GM19463 (cell line): ENCODE data around the gene RAB11FIP3.
"Not testable (repeated sequence)": the region's sequence is repeated elsewhere in the genome, so short reads cannot be mapped to it uniquely, and the experiment has no call there.

Experiments
- ATAC-seq: cut with Tn5 transposase; IDR thresholded peaks from one replicate; pipeline ENCODE4 v1.9.1; 2021; ENCODE audit warnings: mild to moderate bottlenecking, moderate library complexity; ENCODE audit not compliant: unreplicated experiment

Gene RAB11FIP3, protein sequence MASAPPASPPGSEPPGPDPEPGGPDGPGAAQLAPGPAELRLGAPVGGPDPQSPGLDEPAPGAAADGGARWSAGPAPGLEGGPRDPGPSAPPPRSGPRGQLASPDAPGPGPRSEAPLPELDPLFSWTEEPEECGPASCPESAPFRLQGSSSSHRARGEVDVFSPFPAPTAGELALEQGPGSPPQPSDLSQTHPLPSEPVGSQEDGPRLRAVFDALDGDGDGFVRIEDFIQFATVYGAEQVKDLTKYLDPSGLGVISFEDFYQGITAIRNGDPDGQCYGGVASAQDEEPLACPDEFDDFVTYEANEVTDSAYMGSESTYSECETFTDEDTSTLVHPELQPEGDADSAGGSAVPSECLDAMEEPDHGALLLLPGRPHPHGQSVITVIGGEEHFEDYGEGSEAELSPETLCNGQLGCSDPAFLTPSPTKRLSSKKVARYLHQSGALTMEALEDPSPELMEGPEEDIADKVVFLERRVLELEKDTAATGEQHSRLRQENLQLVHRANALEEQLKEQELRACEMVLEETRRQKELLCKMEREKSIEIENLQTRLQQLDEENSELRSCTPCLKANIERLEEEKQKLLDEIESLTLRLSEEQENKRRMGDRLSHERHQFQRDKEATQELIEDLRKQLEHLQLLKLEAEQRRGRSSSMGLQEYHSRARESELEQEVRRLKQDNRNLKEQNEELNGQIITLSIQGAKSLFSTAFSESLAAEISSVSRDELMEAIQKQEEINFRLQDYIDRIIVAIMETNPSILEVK

DNA sequence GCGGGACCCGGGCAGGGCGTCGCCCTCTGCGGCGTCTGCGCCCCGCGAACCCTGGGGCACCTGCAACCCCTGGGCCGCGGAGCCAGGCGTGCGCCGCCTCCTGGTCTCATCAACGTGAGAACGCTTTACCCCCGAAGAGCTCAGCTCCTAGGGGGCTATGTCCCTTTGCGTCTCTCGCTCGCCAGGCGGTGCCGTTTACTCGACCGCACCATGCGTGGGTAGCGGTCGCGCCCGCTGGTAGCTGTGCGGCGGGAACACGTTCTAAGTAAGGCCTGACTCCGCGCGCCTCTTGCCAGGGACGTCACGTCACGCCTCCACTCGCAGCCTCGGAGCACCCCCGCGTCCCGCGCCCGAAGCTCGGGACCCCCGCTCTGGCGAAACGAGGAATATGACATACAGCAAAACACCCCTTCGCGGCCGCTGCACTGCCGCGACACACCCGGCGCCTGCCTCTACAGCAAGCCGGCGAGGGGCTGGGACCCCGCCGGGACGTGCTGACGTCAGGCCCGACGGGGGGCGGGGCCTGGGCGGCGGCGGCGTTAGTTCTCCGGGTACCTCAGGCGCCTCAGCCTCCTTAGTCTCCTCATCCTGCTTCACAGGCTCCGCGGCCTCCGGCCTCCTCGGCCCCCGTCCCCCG is at the start of gene RAB11FIP3:
Gene RAB11FIP3, plus strand, starts transcription at position 568 of the 637 bp plus-strand sequence. CDS start 358 bp downstream, outside the sequence.
- ATAC-seq = peak; percentile 86

DNA sequence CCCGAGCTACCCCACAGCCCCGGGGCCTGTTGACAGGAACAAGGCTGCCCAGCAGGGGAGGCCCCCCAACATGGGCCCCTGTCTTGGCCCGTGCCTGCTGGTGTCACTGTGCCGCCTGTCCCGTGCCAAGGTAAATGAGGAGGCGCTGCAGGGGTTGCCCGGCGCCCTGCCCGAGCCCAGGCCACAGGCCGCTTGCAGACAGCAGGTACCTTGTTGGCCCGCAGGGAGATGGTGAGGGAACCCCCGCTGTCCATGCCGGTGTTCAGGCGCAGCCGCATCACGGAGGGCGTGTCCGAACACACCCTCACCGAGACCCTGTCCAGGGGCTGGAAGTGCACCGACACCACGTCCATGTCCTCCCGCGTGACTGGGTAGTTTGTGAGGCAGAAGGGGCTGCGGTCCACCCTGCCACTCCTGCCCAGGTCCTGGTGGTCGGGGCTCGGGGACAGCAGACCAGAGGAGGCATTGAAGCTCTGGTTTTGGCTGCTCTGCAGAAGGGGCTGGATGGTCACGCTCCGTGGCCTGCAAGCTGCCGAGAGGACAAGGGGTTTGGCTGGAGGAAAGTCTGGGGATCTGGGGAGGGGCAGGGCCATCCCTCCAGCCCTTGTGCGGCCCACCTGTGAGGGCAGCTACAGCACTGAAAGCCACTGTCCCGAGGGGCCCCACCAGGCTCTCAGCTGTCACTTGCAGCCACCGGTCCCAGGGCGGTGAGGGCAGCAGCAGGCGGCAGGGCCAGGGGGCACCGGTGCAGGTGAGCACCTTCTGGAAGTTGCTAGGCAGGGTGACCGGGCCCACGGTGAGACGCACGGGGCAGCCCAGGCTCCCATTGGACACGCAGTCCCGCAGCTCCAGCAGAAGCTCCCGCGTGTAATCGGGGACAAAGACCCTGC is 49.3 kb upstream of the RAB11FIP3 start:
- no peak for ATAC-seq

DNA sequence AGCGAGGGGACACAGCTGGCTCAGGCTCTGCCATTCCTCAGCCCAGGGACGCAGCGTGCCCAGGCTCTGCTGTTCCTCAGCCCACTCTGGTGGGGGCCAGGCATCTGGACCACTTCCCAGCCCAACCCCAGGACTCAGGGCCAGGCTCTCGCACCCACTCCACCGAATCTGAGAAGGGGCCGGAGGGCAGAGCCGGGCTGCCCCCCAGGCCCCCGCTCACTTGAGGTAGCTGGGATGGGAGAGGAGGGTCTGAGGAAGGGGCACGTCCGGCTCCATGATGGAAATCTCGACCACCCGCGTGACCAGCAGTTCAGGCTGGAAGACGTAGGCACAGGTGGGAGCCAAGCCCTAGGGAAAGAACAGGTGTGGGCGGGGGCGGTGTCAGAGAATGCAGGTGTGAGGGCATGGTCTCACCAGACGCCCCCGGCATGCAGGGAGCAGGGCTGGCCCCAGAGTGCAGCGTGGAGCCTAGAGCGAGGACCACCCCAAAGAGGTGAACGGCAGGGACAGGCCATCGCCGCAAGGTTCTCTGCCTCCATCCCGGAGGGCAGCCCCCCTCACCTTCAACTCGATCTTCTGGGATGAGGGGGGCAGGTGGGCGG is 48.5 kb upstream of the RAB11FIP3 start:
- ATAC-seq = no peak

DNA sequence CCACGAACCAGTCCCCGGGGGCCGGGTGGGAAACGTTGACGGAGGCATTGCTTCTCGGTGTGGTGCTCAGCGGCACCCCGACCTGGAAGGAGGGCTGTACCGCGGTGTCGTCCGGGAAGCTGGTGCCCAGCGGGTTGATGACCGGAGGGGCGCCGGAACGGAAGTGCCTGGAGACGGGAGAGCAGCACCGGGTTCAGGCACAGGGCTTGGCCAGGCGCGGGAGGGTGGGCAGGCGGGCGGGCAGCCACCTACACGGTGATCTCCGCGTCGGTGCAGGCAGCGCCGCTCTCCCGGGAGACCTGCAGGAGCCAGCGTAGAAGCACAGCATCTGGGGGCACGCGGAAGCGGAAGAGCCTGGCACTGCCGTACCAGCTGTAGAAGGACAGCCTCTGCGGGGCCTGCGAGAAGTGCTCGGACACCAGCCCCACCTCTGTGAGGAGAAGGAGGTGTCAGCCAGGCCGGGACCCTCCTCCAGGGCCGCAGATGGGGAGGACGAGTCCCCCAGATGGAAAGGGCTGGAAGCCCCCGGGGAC is 48.0 kb upstream of the RAB11FIP3 start:
- ATAC-seq = no peak

DNA sequence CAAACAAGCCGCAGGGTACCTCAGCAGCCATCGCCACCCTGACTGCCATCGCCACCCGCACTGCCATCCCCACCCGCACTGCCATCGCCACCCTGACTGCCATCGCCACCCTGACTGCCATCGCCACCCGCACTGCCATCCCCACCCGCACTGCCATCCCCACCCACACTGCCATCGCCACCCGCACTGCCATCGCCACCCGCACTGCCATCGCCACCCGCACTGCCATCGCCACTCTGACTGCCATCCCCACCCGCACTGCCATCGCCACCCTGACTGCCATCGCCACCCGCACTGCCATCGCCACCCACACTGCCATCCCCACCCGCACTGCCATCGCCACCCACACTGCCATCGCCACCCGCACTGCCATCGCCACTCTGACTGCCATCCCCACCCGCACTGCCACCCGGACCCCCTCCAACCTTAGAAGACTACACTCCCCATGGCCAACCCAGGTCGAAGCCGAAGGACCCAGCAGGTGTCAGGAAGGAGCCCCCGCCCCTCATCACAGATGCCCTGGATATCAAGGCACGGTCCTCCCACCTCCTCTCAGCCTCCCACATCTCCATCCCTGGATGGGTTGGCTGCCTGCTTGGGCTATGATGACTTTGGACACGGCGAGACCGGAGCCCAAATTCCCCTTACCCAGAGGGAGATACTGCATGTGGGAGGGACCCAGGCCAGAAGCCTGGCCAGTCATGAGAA is 47.2 kb upstream of the RAB11FIP3 start:
- ATAC-seq = not testable (repeated sequence)

DNA sequence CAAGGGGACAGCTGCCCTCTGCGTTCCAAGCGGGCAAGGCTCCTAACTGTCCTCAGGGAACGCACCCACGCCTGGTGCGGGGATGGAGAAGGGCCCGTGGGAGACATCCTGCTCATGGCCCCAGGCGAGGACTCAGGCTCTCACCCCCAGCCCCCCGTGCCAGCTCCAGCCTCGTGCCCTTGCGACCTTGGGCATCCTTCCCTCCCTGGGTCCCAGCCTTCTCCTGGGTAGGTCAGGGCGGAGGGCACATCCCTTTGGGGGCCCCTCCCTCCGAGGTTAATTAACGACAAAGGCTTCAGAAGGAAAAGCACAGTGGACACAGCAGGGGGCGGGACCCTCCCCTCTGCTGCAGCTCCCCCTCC is 46.6 kb upstream of the RAB11FIP3 start:
- ATAC-seq = no peak

DNA sequence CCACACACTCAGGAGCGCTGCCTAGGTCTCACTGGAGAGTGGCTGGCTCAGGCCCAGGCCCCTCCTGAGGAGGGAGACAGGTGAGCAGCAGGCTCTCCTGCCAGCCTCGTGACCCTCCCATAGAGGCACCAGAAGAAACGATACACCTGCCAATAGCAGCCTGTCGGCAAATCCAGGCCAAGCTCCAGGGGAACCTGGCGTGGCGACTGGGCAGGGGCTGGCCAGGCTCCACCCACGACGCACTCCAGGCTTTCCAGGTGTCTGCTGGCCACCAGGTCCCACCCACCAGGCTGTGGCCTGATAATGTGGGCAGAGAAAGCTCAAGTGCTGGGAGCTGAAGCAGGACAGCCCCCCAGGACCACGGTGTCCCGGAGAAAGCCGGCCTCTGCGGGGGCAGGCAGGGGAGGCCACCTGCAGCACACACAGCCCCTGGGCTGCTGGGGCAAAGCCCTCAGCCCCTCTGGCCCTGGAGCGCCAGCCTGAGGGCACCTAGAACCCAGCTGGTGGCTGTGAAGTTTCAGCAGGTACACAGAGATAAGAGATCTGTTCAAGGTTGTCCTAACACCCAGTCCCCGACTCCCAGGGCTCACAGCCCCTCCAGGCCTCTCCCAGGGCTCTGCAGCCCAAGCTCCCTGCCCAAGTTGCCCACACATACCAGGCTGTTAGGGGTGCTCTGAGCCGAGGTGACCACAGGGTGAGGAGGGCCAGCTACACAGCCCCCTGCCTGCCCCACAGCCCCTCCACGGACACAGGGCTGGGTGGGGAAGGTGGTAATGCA is 46.1 kb upstream of the RAB11FIP3 start:
- ATAC-seq = no peak

DNA sequence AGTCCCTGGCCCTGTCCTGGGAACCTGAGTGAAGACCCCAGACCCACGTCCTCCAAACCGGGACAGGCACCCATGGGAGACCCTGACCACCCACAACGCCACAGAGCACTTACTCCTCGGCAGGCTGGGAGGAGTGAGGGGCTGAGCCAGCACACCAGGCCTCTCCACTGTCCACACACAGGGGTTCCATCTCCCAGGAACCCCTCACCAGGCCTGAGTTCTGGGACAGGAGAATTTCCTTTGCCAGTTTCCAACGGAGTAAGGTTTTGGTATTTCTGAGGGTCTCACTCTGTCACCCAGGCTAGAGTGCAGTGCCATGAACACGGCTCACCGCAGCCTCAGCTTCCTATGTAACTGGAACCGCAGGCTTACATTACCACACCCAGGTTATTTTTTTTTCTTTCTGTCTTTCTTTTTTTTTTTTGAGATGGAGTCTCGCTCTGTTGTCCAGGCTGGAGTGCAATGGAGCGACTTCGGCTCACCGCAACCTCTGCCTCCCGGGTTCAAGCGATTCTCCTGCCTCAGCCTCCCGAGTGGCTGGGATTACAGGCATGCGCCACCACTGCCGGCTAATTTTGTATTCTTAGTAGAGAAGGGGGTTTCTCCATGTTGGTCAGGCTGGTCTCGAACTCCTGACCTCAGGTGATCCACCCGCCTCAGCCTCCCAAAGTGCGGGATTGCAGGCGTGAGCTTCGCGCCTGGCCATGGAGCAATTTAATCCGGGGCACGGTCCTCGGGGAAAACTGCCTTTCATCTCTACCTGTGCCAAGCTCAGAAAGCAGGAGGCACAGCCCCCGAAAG is 45.3 kb upstream of the RAB11FIP3 start:
- ATAC-seq = no peak

DNA sequence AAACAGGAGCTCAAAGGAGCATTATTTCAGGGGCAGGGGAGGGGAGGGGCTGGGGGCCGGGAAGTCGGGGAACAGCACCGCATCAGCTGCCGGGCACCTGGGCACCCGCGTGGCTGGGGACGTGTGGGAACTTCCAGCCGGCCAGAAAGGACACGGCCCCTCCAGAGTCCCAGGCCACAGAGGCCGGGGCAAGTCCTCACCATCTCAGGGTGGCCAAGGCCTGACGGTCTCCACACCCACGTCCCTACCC is 44.8 kb upstream of the RAB11FIP3 start:
- ATAC-seq = peak; percentile 11

DNA sequence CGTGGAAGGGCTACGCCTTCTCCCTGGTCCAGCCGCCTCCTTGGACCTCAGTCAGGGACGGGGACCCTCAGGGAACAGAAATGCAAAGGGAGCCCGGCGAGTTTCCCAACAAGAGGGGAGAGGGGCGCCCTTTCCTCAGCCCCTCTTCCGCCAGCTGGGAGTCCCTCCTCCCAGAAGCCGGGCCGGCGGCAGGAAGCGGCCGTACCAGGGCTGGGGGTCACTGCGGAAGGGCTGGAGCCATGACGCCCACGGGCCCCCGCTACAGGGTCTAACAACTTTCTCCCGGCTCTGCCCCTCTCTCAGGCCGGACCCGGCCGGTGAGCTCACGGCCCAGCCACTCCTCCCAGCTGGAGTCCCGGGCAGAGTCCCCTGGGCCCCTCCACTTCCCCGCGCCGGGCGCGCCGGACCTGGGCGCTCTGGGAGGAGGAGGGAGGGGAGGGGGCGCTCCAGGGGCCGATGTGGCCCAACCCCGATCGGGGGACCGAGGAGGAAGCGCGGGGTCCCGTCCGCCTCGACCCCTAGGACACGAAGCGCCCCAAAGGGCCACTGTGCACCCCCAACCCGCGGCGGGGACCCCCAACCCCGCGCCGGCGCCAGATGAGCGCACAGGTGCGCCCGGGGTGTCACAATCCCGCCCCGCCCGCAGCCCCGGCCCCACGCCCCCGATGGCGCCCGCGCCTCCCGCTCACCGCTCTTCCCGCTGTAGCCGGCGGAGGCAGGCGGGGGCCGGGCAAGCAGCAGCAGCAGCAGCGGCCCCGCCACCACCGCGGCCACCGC is 44.2 kb upstream of the RAB11FIP3 start:
- ATAC-seq = peak; percentile 22

DNA sequence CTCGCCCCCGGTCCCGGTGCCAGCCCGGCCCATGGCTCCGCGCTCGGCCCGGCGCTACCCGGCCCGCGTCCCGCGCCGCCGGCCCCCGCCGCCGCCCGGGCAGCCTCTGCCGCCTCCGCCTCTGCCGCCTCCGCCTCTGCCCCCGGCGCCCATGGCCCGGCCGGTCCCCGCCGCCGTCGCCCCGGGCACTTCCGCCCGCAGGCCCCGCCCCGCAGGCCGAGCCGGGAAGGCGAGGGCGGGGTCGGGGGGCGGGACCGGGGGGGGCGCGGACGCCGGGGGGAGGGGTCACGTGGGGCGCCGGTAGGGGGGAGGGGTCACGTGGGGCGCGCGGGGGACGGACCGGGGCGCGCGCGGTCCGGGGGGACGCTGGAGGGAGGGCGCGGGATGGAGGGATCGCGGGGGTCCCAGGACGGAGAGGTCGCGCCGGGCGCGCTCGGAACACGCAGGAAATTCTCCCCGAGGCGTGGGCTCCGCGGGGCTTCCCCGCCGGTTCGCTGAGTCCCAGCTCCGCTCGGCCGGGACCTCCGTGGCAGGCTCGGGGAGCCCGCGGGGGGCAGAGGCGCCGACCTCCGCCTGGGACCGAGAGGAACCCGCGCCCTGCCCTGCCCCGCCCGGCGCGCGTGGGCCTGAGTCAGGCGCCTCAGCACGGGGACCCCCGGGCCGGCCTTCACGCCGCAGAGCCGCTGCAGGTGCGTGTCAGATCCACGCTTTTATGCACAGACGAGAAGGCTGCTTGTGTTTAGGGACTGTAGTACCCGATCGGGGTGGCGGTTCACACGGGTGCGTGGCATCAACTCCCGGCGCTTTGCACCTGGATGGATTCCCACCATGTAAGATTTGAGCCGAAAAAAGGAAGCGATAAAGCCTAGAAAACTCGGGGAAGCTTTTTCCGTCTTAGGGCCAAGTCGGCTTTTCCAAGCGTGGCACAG is 43.4 kb upstream of the RAB11FIP3 start, which contains the start of gene PGAP6:
Gene PGAP6, minus strand, starts transcription at position 190 of the 929 bp plus-strand sequence. Its CDS starts 157 bp downstream, at position 33.
- ATAC-seq = peak; percentile 47

DNA sequence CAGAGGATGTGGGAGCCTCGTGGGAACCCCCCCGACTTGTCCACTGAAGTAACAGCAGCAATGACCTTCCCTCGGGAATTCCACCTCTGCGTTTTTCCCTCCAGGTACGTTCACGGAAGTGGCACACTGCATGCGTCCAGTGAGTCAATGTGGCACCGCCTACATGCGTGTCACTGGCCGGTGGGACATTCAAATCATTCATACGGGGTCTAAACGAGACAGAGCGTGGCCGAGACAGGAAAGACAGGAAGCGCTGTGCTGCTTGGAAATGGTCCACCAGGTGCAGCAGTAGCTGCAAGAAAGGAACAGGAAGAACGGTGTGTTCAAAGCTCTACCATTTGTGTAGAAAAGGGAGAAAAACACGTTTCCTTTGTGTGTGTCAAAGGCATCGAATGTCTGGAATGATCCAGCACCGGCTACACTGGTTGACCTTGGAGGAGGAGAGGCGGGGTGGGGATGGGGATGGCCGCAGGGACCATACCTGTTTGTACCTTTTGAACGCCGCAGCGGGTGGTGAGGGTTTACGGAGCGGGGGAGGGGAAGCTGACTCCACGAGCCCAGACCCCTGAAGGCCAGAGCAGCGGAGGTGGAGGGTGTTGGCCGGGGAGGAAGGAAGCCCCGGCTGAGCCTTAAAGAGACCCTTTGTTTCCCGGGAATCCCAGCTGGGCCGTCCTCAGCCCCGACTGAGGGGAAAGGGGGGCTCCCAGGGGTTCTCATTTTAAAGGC is 42.0 kb upstream of the RAB11FIP3 start:
- no peak for ATAC-seq

DNA sequence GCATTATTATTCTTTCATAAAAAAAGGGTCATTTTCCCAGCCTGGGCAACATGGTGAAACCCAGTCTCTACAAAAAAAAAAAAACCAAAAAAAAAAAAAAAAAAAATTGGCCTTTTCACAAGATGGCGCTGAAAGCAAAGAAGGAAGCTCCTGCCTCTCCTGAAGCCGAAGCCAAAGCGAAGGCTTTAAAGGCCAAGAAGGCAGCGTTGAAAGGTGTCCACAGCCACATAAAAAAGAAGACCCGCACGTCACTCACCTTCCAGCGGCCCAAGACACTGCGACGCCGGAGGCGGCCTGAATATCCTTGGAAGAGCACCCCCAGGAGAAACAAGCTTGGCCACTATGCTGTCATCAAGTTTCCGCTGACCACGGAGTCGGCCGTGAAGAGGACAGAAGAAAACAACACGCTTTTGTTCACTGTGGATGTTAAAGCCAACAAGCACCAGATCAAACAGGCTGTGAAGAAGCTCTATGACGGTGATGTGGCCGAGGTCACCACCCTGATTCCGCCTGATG is 38.8 kb upstream of the RAB11FIP3 start:
- no peak for ATAC-seq

DNA sequence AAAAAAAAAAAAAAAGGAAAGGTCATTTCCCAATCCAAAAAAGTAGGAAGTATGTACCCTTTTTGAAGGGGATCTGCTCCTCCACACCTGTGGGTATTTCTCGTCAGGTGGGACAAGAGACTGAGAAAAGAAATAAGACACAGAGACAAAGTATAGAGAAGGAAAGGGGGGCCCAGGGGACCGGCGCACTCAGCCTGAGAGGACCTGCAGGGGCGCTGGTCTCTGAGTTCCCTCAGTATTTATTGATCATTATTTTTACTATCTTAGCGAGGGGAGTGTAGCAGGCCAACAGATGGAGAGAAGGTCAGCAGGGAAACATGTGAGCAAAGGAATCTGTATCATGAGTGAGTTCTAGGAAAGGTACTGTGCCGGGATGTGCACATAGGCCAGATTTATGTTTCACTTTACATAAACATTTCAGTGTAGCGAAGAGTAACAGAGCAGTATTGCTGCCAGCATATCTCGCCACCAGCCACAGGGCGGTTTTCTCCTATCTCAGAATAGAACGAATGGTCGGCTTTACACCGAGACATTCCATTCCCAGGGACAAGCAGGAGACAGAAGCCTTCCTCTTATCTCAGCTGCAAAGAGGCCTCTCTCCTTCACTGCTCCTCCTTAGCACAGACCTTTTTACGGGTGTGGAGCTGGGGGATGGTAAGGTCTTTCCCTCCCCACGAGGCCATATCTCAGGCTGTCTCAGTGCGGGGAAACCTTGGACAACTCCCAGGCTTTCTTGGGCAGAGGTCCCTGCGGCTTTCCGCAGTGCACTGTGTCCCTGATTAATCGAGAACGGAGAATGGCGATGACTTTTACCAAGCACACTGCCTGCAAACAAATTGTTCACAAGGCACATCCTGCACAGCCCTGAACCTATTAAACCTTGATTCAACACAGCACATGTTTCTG is 37.4 kb upstream of the RAB11FIP3 start:
- not testable (repeated sequence) for ATAC-seq
